Upper lobe of right lung (tissue), 1 donor: ENCODE data around the gene SPOCK1. TPM values are rescaled to one million over a fixed set of nuclear protein-coding genes. Genes with fewer than 3 reads are reported as not detected.

Experiments
- ATAC-seq: fragments of 200-7000 bp; cut with Tn5 transposase; one replicate; pipeline ENCODE4 v1.9.1; 2020; ENCODE audit warnings: mild to moderate bottlenecking, moderate library complexity
- DNase-seq: peaks from one replicate; pipeline ENCODE4 v3.0.0-alpha.2; 2020
- H3K27ac ChIP-seq: fragments of 200-600 bp; one replicate; pipeline ENCODE4 v1.8.0; 2022
- H3K27me3 ChIP-seq: fragments of 200-600 bp; one replicate; pipeline ENCODE4 v1.8.0; 2022; ENCODE audit warnings: mild to moderate bottlenecking
- H3K36me3 ChIP-seq: fragments of 200-600 bp; one replicate; pipeline ENCODE4 v1.8.0; 2022
- H3K4me1 ChIP-seq: fragments of 200-600 bp; one replicate; pipeline ENCODE4 v1.8.0; 2022
- H3K4me3 ChIP-seq: fragments of 200-600 bp; one replicate; pipeline ENCODE4 v1.8.0; 2022; ENCODE audit warnings: mild to moderate bottlenecking
- H3K9me3 ChIP-seq: fragments of 200-600 bp; one replicate; pipeline ENCODE4 v1.8.0; 2022
- intact Hi-C: fragments of 100-400 bp; cut with DNase I; formaldehyde crosslinking; loops from one replicate; pipeline ENCODE4 v1.11.0; 2022
- total RNA-seq: library from RNA; stranded (reverse); fragmentation: NEBNext Ultra II Directional; extraction: Animal tissue kit (Norgen Biotek cat#: 25700); gene quantifications from one replicate; pipeline ENCODE4 v1.2.1, GENCODE V29; 2021
- TF ChIP-seq, protein P1 (sequence below): fragments of 200-600 bp; IDR thresholded peaks from one replicate; pipeline ENCODE4 v1.8.0; 2022; ENCODE audit warnings: antibody characterized with exemption
- donor health status: DM: no; HTN: yes; CAD: no; lungs with severe emphysema.

The SPOCK1 gene
- total RNA-seq, 1 donor from 2014 or later: 4.0 TPM

DNA sequence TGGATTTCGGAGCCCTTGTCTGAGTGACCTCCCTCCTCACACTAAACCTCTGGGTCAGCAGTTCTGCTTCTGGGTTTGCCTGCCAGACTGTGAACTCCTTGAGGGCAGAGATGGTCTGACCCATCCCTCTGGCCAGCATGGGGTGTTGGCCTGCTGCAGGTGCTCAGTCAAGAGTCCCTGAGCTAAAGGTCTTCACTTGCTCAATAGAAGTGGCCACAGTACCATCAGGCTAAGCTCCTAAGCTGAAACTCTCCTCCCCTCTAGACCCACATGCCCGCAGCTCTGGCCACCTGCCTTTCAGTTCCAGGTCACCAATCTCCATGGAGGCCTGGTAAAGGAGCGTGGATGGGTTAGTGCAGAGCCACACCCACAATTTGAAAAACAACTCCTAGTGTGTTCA, 316.6 kb downstream of the SPOCK1 start:
- no peak overlapping the region for H3K27ac ChIP-seq
- intact Hi-C loops: no loop called here
- H3K36me3 ChIP-seq: no peaks in the 10 kb centered on the region
- DNase-seq (no peak), ATAC-seq (no peak)
- no peaks in the 10 kb centered on the region for H3K4me1 ChIP-seq
- H3K27me3 ChIP-seq: no peaks in the 10 kb centered on the region
- no peaks in the 10 kb centered on the region for H3K9me3 ChIP-seq
- no peak overlapping the region for H3K4me3 ChIP-seq
- TF ChIP-seq, protein P1, sequence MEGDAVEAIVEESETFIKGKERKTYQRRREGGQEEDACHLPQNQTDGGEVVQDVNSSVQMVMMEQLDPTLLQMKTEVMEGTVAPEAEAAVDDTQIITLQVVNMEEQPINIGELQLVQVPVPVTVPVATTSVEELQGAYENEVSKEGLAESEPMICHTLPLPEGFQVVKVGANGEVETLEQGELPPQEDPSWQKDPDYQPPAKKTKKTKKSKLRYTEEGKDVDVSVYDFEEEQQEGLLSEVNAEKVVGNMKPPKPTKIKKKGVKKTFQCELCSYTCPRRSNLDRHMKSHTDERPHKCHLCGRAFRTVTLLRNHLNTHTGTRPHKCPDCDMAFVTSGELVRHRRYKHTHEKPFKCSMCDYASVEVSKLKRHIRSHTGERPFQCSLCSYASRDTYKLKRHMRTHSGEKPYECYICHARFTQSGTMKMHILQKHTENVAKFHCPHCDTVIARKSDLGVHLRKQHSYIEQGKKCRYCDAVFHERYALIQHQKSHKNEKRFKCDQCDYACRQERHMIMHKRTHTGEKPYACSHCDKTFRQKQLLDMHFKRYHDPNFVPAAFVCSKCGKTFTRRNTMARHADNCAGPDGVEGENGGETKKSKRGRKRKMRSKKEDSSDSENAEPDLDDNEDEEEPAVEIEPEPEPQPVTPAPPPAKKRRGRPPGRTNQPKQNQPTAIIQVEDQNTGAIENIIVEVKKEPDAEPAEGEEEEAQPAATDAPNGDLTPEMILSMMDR: no peak

DNA sequence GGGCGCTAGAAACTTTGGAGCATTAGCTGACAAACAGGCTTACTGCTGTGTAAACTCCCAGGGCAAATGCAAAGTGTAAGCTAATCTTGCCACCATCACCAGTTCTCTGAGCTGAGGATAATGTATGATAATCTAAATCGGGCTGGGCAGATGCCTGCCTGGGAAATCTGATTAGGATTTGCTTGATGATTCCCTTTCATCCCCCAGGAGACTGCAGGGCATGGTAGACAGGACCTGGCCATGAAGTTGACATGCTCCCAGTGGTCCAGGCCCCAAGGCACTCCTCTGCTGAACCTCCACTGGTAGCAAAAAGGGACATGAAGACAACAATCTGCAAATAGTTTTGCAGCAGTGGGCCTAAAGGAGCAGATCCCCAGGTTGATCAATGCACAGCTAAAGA, 317.5 kb downstream of the SPOCK1 start:
- Histone ChIP-seq H3K9me3 (no peaks in the 10 kb centered on the region), H3K4me3 (no peak overlapping the region), H3K4me1 (no peaks in the 10 kb centered on the region), H3K27me3 (no peaks in the 10 kb centered on the region), H3K27ac (no peak overlapping the region), H3K36me3 (no peaks in the 10 kb centered on the region)
- TF ChIP-seq, protein P1: no peak
- intact Hi-C loops: no loop called here
- ATAC-seq (no peak), DNase-seq (no peak)

DNA sequence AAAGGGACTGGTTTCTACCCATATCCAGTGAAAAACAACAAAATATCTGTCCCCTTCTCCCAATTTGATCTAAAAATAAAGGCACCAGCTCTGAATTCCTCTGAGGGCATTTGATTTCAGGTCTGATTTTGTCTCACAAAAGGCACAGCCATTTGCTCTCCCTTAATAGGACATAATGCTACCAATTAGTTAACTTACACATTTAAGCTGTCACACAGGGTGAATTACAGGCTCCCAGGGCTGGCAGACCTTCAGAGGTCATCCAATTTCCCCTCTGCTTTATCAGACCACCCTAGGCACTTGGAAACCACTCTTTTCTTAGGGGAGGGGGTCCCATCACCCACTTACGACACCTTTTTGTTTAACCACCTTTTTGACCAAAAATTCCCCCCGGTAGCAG, 319.9 kb downstream of the SPOCK1 start:
- Histone ChIP-seq H3K9me3 (no peaks in the 10 kb centered on the region), H3K4me1 (no peaks in the 10 kb centered on the region), H3K36me3 (no peaks in the 10 kb centered on the region), H3K4me3 (no peak overlapping the region), H3K27ac (no peak overlapping the region), H3K27me3 (peaks cover 6% of the 10 kb centered on the region)
- no peak for DNase-seq
- intact Hi-C loops: no loop called here
- TF ChIP-seq, protein P1: no peak
- ATAC-seq: no peak

DNA sequence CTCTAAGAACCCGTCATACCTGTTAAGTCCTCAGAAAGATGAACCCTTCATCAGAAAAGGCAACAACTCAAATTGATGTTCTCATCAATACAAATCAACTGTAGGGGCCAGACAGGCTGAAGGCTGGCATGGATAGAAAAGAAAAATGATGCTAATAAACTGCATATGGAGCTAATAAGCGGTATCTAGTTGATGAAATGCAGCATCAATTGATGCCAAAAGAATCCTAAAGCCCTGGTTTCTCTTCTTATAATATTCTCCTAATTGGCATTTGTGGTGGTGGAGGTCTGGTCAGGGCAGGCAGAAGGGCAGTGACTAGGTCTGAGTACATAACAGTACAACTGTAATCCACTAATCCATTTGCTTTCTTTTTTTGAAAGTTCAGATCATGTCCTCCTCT, 322.5 kb downstream of the SPOCK1 start:
- no peaks in the 10 kb centered on the region for H3K9me3 ChIP-seq
- DNase-seq (no peak), ATAC-seq (no peak)
- intact Hi-C loops: no loop called here
- no peaks in the 10 kb centered on the region for H3K36me3 ChIP-seq
- peaks cover 6% of the 10 kb centered on the region for H3K27me3 ChIP-seq
- H3K27ac ChIP-seq: no peak overlapping the region
- no peaks in the 10 kb centered on the region for H3K4me1 ChIP-seq
- TF ChIP-seq, protein P1: no peak
- H3K4me3 ChIP-seq: no peak overlapping the region

DNA sequence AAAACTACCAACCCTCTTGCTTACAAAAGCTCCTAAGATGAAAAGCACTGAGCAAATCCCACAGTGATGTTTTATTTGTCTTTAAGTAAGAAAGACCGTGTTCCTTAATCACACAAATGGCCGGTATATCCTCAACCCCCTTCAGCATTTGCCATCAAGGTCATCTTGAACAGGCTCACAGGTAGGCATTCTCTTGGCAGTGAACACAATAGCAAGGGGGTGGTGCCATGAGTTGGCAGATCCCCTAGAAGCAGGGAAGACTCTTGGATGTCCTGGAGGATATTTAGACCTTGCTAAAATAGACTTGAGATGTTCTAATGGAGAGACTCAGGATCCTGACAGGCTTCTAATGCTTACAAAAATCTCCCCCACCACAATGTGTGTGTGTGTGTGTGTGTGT, 323.0 kb downstream of the SPOCK1 start:
- DNase-seq (no peak), ATAC-seq (no peak)
- no peaks in the 10 kb centered on the region for H3K9me3 ChIP-seq
- H3K4me3 ChIP-seq: no peak overlapping the region
- TF ChIP-seq, protein P1: no peak
- H3K27ac ChIP-seq: no peak overlapping the region
- H3K36me3 ChIP-seq: no peaks in the 10 kb centered on the region
- H3K4me1 ChIP-seq: no peaks in the 10 kb centered on the region
- intact Hi-C loops: no loop called here
- H3K27me3 ChIP-seq: peaks cover 6% of the 10 kb centered on the region

DNA sequence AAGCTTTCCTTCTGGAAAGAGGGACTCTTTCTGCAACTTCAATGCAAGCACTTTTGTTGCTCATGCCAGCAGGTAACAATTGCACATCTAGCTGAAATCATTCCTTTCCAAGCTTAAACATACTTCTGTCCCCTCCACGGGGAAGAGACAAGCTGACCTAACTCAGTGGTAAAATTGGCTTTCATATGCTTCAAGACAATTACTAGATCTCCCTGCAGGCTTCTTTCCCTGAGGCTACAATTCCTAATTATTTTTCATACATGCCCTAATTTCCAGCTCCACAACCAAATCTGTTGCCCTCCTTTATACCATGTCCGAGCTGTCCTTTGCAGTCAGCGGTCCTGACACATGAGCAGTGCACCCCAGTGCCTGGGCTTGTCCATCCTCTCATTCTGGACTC, 324.9 kb downstream of the SPOCK1 start:
- ATAC-seq (no peak), DNase-seq (no peak)
- Histone ChIP-seq H3K9me3 (no peaks in the 10 kb centered on the region), H3K27ac (no peak overlapping the region), H3K4me1 (no peaks in the 10 kb centered on the region), H3K4me3 (no peak overlapping the region), H3K36me3 (no peaks in the 10 kb centered on the region), H3K27me3 (peaks cover 6% of the 10 kb centered on the region)
- intact Hi-C loops: no loop called here
- TF ChIP-seq, protein P1: no peak
